Measurements from ENCODE around the gene ESPNL.
A peak's percentile ranks its signal among the peaks of the same experiment; 100 is the strongest.

ESPNL gene

GRCh38 chr2:238084761-238085160 is 15.4 kb upstream of the ESPNL start:
- DNase-seq: no peak
- Mint-ChIP-seq H3K4me3 (no peak overlapping the region), H3K27me3 (no peaks in the 10 kb centered on the region), H3K36me3 (ENCODE audit: low read depth) (peaks cover 91% of the 10 kb centered on the region), H3K9me3 (no peaks in the 10 kb centered on the region), H3K27ac (no peak overlapping the region), H3K4me1 (ENCODE audit: low read depth) (no peaks in the 10 kb centered on the region)

- H3K4me1 Mint-ChIP-seq (ENCODE audit: low read depth): no peaks in the 10 kb centered on the region
- H3K36me3 Mint-ChIP-seq (ENCODE audit: low read depth): peaks cover 88% of the 10 kb centered on the region
- H3K9me3 Mint-ChIP-seq: no peaks in the 10 kb centered on the region
- DNase-seq: no peak
- no peaks in the 10 kb centered on the region for H3K27me3 Mint-ChIP-seq
- no peak overlapping the region for H3K27ac Mint-ChIP-seq
- H3K4me3 Mint-ChIP-seq: no peak overlapping the region
Observed at GRCh38 chr2:238085899-238086298, 14.2 kb upstream of the ESPNL start.

DNA sequence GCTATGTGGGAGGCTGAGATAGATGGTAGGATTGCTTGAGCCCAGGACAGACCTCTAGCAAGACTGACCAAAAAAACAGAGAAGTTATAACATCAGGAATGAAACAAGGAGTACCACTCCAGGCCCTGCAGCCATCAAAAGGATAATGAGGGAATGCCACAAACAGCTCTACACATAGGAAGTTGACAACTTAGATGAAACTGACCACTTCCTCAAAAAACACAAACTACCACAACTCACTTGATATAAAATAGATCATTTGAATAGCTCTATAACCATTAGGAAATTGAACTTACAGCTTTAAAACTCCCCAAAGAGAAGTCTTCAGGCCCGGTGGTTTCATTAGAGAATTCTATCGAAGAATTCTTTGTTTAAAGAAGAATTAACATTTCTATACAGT is 12.9 kb upstream of the ESPNL start:
- Mint-ChIP-seq H3K9me3 (no peaks in the 10 kb centered on the region), H3K27ac (peak overlapping the region; percentile 22), H3K4me1 (ENCODE audit: low read depth) (no peaks in the 10 kb centered on the region), H3K36me3 (ENCODE audit: low read depth) (peaks cover 88% of the 10 kb centered on the region), H3K4me3 (no peak overlapping the region), H3K27me3 (no peaks in the 10 kb centered on the region)
- no peak for DNase-seq

DNA sequence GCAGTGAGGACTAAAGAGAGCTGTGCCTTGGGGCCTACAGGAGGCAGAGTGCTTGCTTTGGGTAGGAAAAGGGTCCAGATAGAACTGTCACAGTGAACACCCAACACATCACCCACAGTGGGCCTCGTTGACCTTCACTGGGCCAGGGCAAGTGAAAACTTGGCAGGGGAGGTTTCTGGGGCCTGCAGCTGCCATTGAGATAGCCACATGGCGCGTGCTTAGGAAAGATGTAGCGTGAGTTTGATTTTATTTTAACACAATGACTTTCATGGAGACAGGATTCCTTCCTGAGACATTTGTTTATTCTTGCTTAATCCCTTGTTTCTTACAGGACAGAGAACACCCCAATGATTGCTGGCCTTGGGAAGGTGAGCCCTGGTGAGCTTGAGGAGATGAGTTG is 9.3 kb upstream of the ESPNL start:
- no peaks in the 10 kb centered on the region for H3K27me3 Mint-ChIP-seq
- H3K27ac Mint-ChIP-seq: no peak overlapping the region
- no peak overlapping the region for H3K4me3 Mint-ChIP-seq
- DNase-seq: no peak
- H3K4me1 Mint-ChIP-seq (ENCODE audit: low read depth): no peaks in the 10 kb centered on the region
- H3K9me3 Mint-ChIP-seq: no peaks in the 10 kb centered on the region
- H3K36me3 Mint-ChIP-seq (ENCODE audit: low read depth): peaks cover 86% of the 10 kb centered on the region

- H3K4me3 Mint-ChIP-seq: no peak overlapping the region
Observed at GRCh38 chr2:238091436-238092060, 8.6 kb upstream of the ESPNL start.

DNA sequence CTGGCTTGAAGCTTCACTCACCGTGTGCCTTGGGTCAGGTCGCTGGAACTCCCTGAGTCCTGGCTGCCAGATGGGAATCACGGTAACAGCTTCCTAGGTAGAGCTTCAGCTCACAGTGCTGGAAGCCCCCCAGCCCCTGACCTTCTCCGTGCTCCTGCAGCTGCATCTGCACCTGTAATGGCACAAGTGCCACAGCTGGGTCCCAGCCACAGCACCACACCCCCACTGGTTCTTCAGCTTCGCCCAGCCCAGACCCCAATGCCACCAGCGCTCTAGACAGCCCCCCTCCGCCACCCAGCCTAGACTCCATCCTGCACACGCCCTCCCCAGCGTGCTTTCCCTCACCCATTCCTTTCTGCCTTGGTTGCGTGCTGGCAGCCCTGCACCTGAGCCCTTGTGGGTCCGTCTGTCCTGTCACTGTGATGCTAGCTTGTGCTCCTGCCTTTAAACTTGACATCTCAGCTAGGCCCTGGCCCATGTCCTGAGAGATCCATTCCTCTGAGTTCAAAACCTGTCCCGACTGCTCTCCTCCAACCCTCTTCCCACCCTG is 7.6 kb upstream of the ESPNL start:
- H3K9me3 Mint-ChIP-seq: no peaks in the 10 kb centered on the region
- H3K4me3 Mint-ChIP-seq: no peak overlapping the region
- H3K27ac Mint-ChIP-seq: peak overlapping the region; percentile 18
- H3K27me3 Mint-ChIP-seq: no peaks in the 10 kb centered on the region
- peak; percentile 23 for DNase-seq
- no peaks in the 10 kb centered on the region for H3K4me1 Mint-ChIP-seq (ENCODE audit: low read depth)
- peaks cover 83% of the 10 kb centered on the region for H3K36me3 Mint-ChIP-seq (ENCODE audit: low read depth)

More at GRCh38 chr2:238091436-238092060, 8.6 kb upstream of the ESPNL start:
- Mint-ChIP-seq H3K4me1 (ENCODE audit: low read depth) (no peaks in the 10 kb centered on the region), H3K27me3 (no peaks in the 10 kb centered on the region), H3K9me3 (no peaks in the 10 kb centered on the region), H3K36me3 (ENCODE audit: low read depth) (peaks cover 86% of the 10 kb centered on the region), H3K27ac (no peak overlapping the region)
- no peak for DNase-seq

DNA sequence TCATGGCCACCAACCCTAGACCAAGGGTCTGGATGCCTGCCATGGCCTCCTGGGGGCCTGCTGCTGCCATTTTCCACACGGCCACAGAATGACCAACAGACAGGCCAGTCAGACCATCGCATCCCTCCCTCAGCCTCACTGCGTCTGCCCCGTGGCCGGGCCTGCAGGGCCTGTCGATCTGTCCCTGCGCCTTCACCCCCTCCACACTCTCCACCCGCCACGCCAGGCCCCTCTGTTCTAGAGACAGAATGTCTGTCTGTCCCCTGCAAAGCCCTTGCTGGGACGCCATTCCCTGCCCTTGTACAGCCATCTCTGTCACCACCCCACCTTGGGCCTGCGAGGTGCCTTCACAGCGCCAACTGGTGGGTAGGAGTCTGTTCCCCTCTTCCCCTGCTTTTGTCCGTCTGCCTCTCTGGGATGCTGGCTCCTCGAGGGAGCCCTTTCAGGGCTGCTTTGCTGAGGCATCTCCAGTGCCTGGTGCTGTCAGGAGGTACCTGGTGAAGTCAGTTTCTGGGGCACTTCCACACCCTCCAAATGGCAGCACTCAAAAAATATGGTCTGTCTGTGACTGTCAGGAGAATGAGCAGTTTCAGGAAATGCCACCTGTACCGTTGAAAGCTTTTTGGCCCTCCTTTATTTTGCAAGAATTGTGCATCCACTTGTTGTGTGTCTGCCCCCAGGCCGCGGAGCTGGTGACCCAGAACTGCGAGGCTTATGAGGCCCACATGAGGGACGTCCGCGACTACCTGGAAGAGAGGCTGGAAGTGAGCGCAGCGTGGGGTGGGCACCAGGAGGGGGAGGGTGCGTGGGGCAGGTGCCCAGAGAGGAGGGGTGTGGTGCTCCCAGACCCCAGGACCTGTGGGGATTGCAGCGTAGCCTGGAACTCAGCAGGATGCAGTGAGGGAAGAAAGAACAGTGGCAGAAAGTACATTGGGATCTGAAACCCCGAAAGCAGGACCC is 6.7 kb upstream of the ESPNL start:
- Mint-ChIP-seq H3K27ac (peak overlapping the region; percentile 55), H3K4me1 (ENCODE audit: low read depth) (no peaks in the 10 kb centered on the region), H3K4me3 (no peak overlapping the region), H3K36me3 (ENCODE audit: low read depth) (peaks cover 80% of the 10 kb centered on the region), H3K27me3 (no peaks in the 10 kb centered on the region), H3K9me3 (no peaks in the 10 kb centered on the region)
- peak; percentile 22 for DNase-seq

GRCh38 chr2:238094438-238095022 is 5.6 kb upstream of the ESPNL start:
- no peak overlapping the region for H3K27ac Mint-ChIP-seq
- H3K9me3 Mint-ChIP-seq: no peaks in the 10 kb centered on the region
- DNase-seq: peak; percentile 24
- H3K27me3 Mint-ChIP-seq: no peaks in the 10 kb centered on the region
- peaks cover 3% of the 10 kb centered on the region for H3K4me1 Mint-ChIP-seq (ENCODE audit: low read depth)
- H3K4me3 Mint-ChIP-seq: no peak overlapping the region
- H3K36me3 Mint-ChIP-seq (ENCODE audit: low read depth): peaks cover 80% of the 10 kb centered on the region

- Mint-ChIP-seq H3K4me1 (ENCODE audit: low read depth) (peaks cover 3% of the 10 kb centered on the region), H3K4me3 (no peak overlapping the region), H3K36me3 (ENCODE audit: low read depth) (peaks cover 74% of the 10 kb centered on the region), H3K27me3 (no peaks in the 10 kb centered on the region), H3K9me3 (no peaks in the 10 kb centered on the region), H3K27ac (peak overlapping the region; percentile 11)
- DNase-seq: peak; percentile 23
Observed at GRCh38 chr2:238095143-238095542, 5.0 kb upstream of the ESPNL start.

- Mint-ChIP-seq H3K9me3 (no peaks in the 10 kb centered on the region), H3K27me3 (no peaks in the 10 kb centered on the region), H3K4me3 (no peak overlapping the region), H3K36me3 (ENCODE audit: low read depth) (peaks cover 64% of the 10 kb centered on the region), H3K27ac (peak overlapping the region; percentile 29), H3K4me1 (ENCODE audit: low read depth) (peaks cover 3% of the 10 kb centered on the region)
- peak; percentile 29 for DNase-seq
Observed at GRCh38 chr2:238096311-238097011, 3.7 kb upstream of the ESPNL start.

DNA sequence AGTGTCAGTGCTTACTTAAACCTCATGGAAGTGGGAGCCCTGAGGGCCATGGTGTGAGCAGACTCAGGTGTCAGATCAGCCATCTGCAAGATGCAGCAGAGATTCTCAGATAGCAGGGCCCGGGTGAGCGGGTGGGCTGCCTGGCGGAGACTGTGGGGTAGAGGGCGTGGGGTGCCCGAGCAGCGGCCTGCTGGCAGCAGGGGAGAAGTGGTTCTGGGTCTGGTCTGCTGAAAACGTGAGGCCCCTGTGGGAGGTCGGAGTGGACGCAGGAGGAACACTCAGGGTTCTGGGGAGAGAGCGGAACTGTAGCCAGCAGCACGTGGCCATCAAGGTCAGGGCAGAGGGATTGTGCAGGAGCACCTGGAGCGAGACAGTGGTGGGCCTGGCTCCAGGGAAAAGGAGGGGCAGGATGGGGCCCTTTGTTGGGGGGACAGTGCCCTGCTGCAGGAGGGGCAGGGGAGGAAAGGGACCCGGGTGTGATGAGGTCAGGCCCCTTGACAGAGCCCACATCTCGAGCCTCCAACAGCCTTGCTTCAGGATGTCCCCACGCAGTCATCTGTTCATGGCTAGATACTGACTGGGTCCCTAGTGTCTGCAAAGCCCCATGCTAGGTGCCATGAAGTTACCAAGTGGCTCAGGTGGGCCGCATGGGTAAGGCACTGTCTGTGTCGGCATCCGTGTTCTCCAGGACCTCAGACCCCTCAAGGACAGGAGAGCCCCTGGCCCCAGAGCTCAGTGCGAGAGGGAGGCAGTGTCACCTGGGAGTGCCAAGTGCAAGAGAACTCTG is 2.7 kb upstream of the ESPNL start:
- H3K9me3 Mint-ChIP-seq: no peaks in the 10 kb centered on the region
- H3K36me3 Mint-ChIP-seq (ENCODE audit: low read depth): peaks cover 55% of the 10 kb centered on the region
- peak; percentile 27 for DNase-seq
- H3K4me3 Mint-ChIP-seq: no peak overlapping the region
- H3K27me3 Mint-ChIP-seq: no peaks in the 10 kb centered on the region
- H3K4me1 Mint-ChIP-seq (ENCODE audit: low read depth): peaks cover 3% of the 10 kb centered on the region
- peak overlapping the region; percentile 72 for H3K27ac Mint-ChIP-seq

- H3K9me3 Mint-ChIP-seq: no peaks in the 10 kb centered on the region
- peak; percentile 28 for DNase-seq
- H3K36me3 Mint-ChIP-seq (ENCODE audit: low read depth): peaks cover 47% of the 10 kb centered on the region
- H3K27me3 Mint-ChIP-seq: no peaks in the 10 kb centered on the region
- H3K4me3 Mint-ChIP-seq: no peak overlapping the region
- H3K4me1 Mint-ChIP-seq (ENCODE audit: low read depth): peaks cover 3% of the 10 kb centered on the region
- peak overlapping the region; percentile 76 for H3K27ac Mint-ChIP-seq
Observed at GRCh38 chr2:238097988-238098871, 1.9 kb upstream of the ESPNL start.
